ENCODE results near the gene TGFB3. TPM values are rescaled to one million over a fixed set of nuclear protein-coding genes. Genes with fewer than 3 reads are reported as not detected.
"Not testable (repeated sequence)": the region's sequence is repeated elsewhere in the genome, so short reads cannot be mapped to it uniquely, and the experiment has no call there.

Gene TGFB3
- total and polyA plus RNA-seq, 2 of the 13 experiments (the other 11 are each of a cell fraction or from before 2014, with no cell fraction given), result 1.4 to 2.5 TPM

GRCh38 chr14:76011930-76012329 lies 30.1 kb upstream of the TGFB3 start (continued):
- TF ChIP-seq ZNF557 (CRISPR knock-in tag; IDR thresholded peaks at IDR 0.05) (no peak), FOXA3 (CRISPR knock-in tag; IDR thresholded peaks at IDR 0.05) (no peak)

GRCh38 chr14:76009627-76010026 lies 27.8 kb upstream of the TGFB3 start:
- H3K27ac ChIP-seq (ENCODE audit: extremely low read length, insufficient read depth, low read length); H3K79me2 ChIP-seq (ENCODE audit: insufficient read depth, low read length); H4K20me1 ChIP-seq (ENCODE audit: insufficient read depth, low read length); CTCF ChIA-PET (ENCODE audit: low intra/inter-chr PET ratio, low total read pairs); H3K9ac ChIP-seq (ENCODE audit: insufficient read depth, low read depth, low read length); H3K4me3 ChIP-seq (replicated peaks in 1 of 3; ENCODE audit: insufficient read depth in 1 of 3, low read depth in 2 of 3, low read length in 3 of 3); POLR2A ChIA-PET; H3K4me2 ChIP-seq (ENCODE audit: low read depth, low read length); H3K4me1 ChIP-seq (ENCODE audit: insufficient read depth, low read length); H3K27me3 ChIP-seq (ENCODE audit: control insufficient read depth in 1 of 2, insufficient read depth in 2 of 2, low read length in 2 of 2); FAIRE-seq; H3K9me3 ChIP-seq (ENCODE audit: low read length); H2AFZ ChIP-seq (ENCODE audit: low read length); in situ Hi-C loops (cut with HindIII; ENCODE audit: extremely low pct_ligation_motif_present, low pct_unique_long_range_greater_than_20kb); BruUV-seq (replicated peaks); H3K36me3 ChIP-seq (replicated peaks in 1 of 2; ENCODE audit: control insufficient read depth in 1 of 2, insufficient read depth in 2 of 2, low read length in 2 of 2); DNase-seq (ENCODE audit: low spot score); intact Hi-C loops (cut with micrococcal nuclease; ENCODE audit: unreplicated experiment); ATAC-seq: not testable (repeated sequence)
- WGBS (ENCODE audit: low lambda C conversion rate), result no CpG with 5 or more reads among the region's 3 CpGs

DNA sequence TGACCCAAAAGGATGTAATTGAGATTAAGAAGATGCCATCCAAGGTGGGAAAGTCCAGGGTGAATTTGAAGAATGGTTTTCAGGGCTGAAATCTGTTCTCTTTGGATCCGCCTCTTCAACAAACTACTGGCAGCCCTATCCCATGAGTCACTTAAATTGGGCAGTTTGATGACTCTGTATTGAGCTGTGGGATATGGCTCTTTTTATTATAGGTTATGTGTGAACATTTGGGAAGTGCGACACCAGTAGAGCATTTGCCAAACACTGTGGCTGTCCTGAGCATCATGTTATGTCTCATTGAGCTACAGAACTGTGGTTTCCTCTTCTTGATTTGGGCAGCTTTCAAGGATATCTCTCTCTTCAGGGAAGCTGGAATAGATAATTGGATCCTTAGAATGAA lies 26.1 kb upstream of the TGFB3 start:
- 89% methylated on average over 2 of the region's 2 CpGs for WGBS (ENCODE audit: low lambda C conversion rate)
- Histone ChIP-seq H3K9me3 (ENCODE audit: low read length) (no peaks in the 10 kb centered on the region), H3K79me2 (ENCODE audit: insufficient read depth, low read length) (no peaks in the 10 kb centered on the region), H3K27me3 (ENCODE audit: control insufficient read depth in 1 of 2, insufficient read depth in 2 of 2, low read length in 2 of 2) (no peaks in the 10 kb centered on the region; a peak in 2 of 5 replicates), H3K36me3 (replicated peaks in 1 of 2; ENCODE audit: control insufficient read depth in 1 of 2, insufficient read depth in 2 of 2, low read length in 2 of 2) (no peaks in the 10 kb centered on the region), H2AFZ (ENCODE audit: low read length) (no peak overlapping the region), H4K20me1 (ENCODE audit: insufficient read depth, low read length) (no peaks in the 10 kb centered on the region), H3K4me1 (ENCODE audit: insufficient read depth, low read length) (no peaks in the 10 kb centered on the region), H3K9ac (ENCODE audit: insufficient read depth, low read depth, low read length) (no peak overlapping the region), H3K4me3 (replicated peaks in 1 of 3; ENCODE audit: insufficient read depth in 1 of 3, low read depth in 2 of 3, low read length in 3 of 3) (no peak overlapping the region), H3K4me2 (ENCODE audit: low read depth, low read length) (no peak overlapping the region), H3K27ac (ENCODE audit: extremely low read length, insufficient read depth, low read length) (no peak overlapping the region)
- no peak for FAIRE-seq
- ChIA-PET CTCF (ENCODE audit: low intra/inter-chr PET ratio, low total read pairs) (no interaction called here), POLR2A (no interaction called here)
- TF ChIP-seq, protein P1, sequence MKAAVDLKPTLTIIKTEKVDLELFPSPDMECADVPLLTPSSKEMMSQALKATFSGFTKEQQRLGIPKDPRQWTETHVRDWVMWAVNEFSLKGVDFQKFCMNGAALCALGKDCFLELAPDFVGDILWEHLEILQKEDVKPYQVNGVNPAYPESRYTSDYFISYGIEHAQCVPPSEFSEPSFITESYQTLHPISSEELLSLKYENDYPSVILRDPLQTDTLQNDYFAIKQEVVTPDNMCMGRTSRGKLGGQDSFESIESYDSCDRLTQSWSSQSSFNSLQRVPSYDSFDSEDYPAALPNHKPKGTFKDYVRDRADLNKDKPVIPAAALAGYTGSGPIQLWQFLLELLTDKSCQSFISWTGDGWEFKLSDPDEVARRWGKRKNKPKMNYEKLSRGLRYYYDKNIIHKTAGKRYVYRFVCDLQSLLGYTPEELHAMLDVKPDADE (CRISPR knock-in tag; IDR thresholded peaks at IDR 0.05), result no peak
- no peak for TF ChIP-seq KDM6A (CRISPR knock-in tag; IDR thresholded peaks at IDR 0.05; ENCODE audit: low read depth)
- TF ChIP-seq, protein P2, sequence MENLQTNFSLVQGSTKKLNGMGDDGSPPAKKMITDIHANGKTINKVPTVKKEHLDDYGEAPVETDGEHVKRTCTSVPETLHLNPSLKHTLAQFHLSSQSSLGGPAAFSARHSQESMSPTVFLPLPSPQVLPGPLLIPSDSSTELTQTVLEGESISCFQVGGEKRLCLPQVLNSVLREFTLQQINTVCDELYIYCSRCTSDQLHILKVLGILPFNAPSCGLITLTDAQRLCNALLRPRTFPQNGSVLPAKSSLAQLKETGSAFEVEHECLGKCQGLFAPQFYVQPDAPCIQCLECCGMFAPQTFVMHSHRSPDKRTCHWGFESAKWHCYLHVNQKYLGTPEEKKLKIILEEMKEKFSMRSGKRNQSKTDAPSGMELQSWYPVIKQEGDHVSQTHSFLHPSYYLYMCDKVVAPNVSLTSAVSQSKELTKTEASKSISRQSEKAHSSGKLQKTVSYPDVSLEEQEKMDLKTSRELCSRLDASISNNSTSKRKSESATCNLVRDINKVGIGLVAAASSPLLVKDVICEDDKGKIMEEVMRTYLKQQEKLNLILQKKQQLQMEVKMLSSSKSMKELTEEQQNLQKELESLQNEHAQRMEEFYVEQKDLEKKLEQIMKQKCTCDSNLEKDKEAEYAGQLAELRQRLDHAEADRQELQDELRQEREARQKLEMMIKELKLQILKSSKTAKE (CRISPR knock-in tag; IDR thresholded peaks at IDR 0.05; ENCODE audit: borderline replicate concordance), result no peak
- no peak for TF ChIP-seq ZNF207 (IDR thresholded peaks at IDR 0.05; ENCODE audit: borderline replicate concordance)
- TF ChIP-seq U2AF1 (optimal IDR thresholded peaks at IDR 0.05; ENCODE audit: low read depth, low read length), result no peak
- TF ChIP-seq ZXDC (CRISPR knock-in tag; IDR thresholded peaks at IDR 0.05), result no peak
- no peak for DNase-seq (ENCODE audit: low spot score)
- in situ Hi-C loops (cut with HindIII; ENCODE audit: extremely low pct_ligation_motif_present, low pct_unique_long_range_greater_than_20kb) (no loop called here), intact Hi-C loops (cut with micrococcal nuclease; ENCODE audit: unreplicated experiment) (no loop called here)
- BruUV-seq (replicated peaks), result no TSS peak
- no peak for ATAC-seq
